Endometrial microvascular endothelial cells (primary cell): Measurements from ENCODE around the gene PER3. TPM values are rescaled to one million over a fixed set of nuclear protein-coding genes. Genes with fewer than 3 reads are reported as not detected.

Experiments
- in situ Hi-C: cut with HindIII; loops from 2 replicates; pipeline ENCODE4 v1.10.0; 2017; ENCODE audit warnings: low sequenced_read_pairs, low pct_unique_long_range_greater_than_20kb; ENCODE audit errors: inconsistent ontology term
- total RNA-seq: library from RNA; depleted of rRNA; stranded (reverse); fragments of >200 nt; gene quantifications from one replicate; pipeline ENCODE4 v1.2.3, GENCODE V29; 2015; ENCODE audit errors: inconsistent ontology term

PER3 gene
- total RNA-seq, 1 donor from 2014 or later = 1.2 TPM

GRCh38 chr1:7862211-7863060 lies 78.3 kb downstream of the PER3 start:
- in situ Hi-C loops = no loop called here

DNA sequence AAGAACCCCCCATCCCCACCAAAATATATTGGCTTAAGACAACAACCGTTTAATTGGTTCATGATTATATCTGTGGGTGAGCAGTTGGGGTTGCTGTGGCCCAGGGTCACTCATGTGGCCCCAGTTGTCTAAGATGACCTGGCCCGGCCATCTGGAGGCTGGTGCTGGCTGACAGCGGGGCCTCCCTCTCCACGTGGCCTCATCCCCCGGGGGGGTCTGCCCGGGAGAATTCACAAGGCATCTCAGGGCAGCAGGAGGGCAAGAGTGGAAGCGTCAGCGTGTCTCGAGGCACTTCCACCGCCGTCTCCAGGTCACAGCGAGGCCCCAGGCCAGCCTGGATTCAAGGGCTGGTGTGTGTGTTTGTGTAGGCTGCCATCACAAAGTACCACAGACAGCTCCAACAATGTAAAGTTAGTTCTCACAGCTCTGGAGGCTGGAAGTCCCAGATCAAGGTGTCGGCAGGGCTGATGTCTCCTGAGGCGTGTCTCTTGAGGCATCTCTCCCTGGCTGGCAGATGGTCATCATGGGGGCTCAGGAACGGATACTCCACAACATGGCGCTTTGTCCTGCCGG lies 79.8 kb downstream of the PER3 start:
- in situ Hi-C loops = no loop called here

DNA sequence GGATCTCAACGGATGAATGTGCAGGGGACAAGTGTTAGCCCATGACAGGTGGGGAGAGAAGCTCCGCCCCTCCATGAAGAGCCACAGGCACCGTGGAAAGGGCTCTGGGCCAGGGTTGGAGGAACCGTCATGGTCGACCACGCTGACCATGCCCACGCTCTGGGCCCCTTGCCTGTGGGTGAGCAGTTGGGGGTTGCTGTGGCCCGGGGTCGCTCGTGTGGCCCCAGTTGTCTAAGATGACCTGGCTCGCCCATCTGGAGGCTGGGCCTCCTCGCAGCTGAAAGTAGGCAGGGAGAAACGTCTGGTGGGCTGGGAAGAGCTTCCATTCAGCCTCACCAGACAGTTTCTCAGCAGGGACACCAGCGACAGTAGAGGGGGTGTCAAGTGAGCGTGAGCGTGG lies 81.9 kb downstream of the PER3 start:
- in situ Hi-C loops = no loop called here

GRCh38 chr1:7868070-7868780 lies 84.1 kb downstream of the PER3 start:
- in situ Hi-C loops = no loop called here

DNA sequence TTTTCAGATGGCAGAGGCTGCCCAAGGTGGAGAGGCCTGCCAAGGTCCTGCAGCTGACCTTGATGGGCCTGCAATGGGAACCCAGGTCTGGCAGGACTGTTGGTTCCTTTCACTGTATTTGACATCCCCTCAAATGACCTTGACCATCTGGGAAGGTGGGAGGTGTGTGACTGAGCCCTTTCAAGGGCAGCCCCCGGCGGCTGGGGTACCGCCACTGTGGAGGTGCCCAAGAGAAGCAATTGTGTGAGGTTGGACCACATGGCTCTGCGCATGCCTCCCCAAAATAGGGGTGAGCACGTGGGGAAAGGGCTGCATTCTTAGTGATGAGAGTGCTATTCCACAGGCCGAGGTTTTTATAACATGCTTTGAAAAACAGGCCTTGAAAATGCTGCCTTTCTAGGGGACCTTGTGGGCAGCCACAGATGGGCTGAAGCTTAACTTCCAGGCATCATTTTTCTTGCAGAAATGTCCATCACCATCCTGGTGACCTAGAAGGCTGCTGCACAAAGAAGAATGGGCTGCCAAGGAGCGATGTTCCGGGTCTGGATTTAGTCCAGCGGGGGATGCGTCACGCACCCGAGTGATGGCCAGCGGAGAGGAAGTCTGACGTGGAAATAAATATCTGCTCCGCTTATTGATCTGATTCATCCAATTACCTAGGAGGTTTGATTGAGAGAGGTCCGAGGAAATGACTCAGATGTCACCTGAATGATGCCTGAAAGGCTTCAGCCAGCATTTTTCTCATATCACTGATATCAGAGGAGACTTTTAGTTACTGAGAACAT lies 85.2 kb downstream of the PER3 start:
- in situ Hi-C loops = no loop called here

DNA sequence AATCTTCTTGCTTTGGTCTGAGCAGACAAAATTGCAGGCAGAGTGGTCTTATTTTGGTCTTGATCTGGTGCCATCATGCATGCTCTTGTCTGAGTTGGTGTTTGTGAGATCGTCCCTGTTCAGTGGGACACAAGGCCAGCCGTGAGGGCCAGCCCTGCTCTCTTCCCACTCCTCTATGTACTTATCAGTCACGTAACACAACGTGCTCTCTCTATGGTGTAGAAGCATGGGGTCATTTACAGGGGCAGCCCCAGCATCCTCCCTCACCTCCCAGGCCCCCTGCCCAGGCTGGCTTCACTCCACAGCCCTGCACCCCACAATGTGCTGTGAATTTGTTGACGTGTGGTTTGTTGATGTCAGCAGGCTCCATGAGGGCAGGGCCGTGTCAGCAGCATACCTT lies 87.0 kb downstream of the PER3 start:
- in situ Hi-C loops = no loop called here

GRCh38 chr1:7873801-7874795 lies 90.0 kb downstream of the PER3 start:
- in situ Hi-C loops = no loop called here

DNA sequence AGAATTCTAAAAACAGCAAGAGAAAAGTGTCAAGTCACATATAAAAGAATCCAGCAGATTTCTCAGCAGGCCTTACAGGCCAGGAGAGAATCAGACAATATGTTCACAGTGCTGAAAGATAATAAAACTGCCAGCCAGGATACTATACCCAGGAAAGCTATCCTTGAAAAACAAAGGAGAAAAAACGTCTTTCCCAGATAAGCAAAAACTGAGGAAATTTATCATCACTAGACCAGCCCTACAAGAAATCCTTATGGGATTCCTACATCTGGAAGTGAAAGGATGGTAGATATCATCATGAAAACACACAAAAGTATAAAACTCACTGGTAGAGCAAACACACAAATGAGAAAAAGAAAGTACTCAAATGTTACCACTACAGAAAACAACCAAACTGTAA lies 93.9 kb downstream of the PER3 start:
- in situ Hi-C loops = no loop called here

GRCh38 chr1:7879228-7879627 lies 95.1 kb downstream of the PER3 start:
- in situ Hi-C loops = no loop called here

DNA sequence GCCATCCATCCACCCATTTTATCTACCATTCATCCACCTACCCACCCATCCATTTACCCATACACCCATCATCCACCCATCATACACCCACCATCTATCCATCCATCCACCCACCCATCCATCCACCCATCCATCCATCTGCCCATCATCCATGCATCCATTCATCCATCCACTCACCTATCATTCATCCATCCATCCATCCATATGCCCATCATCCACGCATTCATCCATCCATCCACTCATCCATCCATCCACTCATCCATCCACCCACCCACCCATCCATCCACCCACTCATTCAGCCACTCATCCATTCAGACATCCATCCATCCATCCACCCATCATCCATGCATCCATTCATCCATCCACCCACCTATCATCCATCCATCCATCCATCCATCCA lies 100.7 kb downstream of the PER3 start:
- in situ Hi-C loops = no loop called here

DNA sequence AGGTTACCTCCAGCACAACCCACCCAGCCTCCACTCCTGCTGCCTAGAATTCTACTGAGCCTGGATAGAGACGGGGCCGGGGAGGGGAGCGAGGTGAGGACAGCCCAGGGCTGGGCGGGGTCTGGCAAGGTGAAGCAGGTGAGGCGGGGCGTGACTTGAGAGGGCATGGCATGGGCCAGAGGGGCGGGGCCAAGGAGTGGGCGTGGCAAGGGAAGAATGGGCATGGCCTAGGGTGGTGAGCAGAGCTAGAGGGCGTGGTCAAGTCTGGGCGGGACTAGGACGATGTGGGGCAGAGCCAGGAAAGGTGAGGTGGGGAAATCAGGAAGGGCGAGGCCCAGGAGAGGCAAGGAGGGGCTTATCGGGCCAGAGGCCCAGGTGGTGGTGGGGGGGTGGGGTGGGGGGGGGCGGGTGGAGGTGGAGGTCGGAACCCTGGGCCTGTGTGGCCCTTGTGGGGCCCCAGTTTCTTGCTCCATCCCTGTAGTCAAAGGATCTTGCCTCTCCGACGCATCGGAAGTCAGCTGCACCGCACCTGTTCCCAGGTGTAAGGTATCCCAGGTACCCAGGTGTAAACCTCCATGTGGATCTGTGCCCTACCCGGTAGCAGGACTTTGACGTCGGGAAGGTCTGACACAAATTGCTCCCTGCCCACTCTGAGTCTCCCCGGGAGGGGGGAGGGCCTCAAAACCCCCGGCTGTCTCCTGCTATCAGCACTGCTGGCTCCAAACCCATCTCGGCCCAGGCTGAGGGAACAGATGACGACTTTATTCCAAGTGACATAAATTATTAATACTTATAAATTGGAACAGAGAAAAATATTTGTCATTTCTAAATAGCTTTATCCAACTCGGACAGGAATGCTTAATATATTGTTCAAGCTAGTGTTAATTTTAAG lies 101.7 kb downstream of the PER3 start:
- in situ Hi-C loops = no loop called here

DNA sequence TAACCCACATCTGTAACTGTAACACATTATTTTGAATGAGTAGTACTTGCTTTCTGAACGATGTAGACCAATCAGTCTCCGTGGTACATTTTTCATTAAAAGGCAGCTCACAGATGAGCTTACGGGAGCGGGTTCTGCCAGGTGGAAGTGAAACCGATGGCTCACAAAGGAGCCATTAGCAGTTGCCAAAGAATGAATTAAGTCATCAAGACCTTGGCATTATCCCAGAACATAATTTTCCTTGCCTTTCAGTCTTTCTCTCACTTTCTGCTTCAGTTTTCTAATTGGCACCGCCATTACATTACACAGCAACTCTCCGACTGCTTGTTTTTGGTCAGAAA lies 102.3 kb downstream of the PER3 start:
- in situ Hi-C loops = no loop called here

DNA sequence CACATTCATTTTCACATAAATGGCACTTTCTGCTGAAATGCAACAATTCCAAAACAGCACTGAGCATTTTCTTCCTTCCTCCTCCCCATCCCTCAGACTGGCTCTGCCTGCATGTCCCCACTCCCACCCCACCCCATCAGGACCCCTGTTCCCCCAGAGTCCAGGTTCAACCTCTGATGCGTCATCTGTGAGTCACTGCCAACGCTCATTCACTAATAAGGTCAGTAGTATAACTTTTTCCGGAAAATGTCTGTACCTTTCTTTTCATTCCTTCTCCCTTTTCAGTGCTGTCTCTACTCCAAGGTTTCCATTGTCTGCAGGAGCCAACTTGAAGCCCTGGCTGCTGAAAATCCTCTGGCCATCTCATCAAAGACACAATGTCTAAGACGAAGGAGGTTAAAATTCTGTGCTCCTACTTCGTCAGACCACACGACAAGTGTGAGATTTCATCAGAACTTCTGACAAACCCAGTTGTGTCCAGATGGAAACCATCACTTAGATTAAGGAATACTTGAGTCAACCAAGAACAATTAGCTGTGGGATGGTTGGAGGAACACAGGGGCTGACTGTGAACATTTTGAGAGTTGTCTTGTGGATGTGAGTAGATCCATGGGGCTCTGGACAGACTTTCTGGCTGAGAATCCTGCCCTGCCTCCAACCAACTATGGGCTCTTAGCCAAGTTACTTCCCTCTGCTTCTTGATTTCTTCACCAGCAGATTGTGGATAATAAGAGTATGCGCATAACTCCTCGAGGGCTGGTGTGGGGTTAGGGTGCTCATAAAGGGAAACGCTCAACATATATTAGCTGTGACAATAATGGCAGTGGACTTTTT lies 104.4 kb downstream of the PER3 start:
- in situ Hi-C loops = no loop called here

GRCh38 chr1:7890853-7891252 lies 106.8 kb downstream of the PER3 start:
- in situ Hi-C loops = no loop called here

- in situ Hi-C loops = no loop called here
Measured at GRCh38 chr1:7891804-7892203, 107.7 kb downstream of the PER3 start.

GRCh38 chr1:7893529-7894180 lies 109.6 kb downstream of the PER3 start:
- in situ Hi-C loops = no loop called here
